ENCODE measurements around the gene EVC2. TPM values are rescaled to one million over a fixed set of nuclear protein-coding genes. Genes with fewer than 3 reads are reported as not detected.

Gene EVC2
- total RNA-seq, 4 donors from 2014 or later = 8.0 to 15.1 (median 11.5) TPM

GRCh38 chr4:5562476-5562875 is 145.9 kb downstream of the EVC2 start:
- intact Hi-C loops (cut with DNase I; ENCODE audit: low total_unique reads) = no loop called here
- no peak for TF ChIP-seq POLR2A (IDR thresholded peaks at IDR 0.05)
- no peak for TF ChIP-seq CTCF (IDR thresholded peaks at IDR 0.05)
- 90 to 99% methylated on average over 7 of the region's 7 CpGs for WGBS, 2 donors
- H3K4me3 ChIP-seq (ENCODE audit: low read depth, poor library complexity, severe bottlenecking) = no peak overlapping the region
- DNase-seq (ENCODE audit: low spot score in 2 of 2) = no peak

- DNase-seq (ENCODE audit: low spot score in 2 of 2) = no peak
- no peak for TF ChIP-seq POLR2A (IDR thresholded peaks at IDR 0.05)
- TF ChIP-seq CTCF (IDR thresholded peaks at IDR 0.05) = no peak
- intact Hi-C loops (cut with DNase I; ENCODE audit: low total_unique reads) = no loop called here
- H3K4me3 ChIP-seq (ENCODE audit: low read depth, poor library complexity, severe bottlenecking) = no peak overlapping the region
- 92 to 96% methylated on average over 4 of the region's 4 CpGs for WGBS, 2 donors
These were observed 147.1 kb downstream of the EVC2 start for GRCh38 chr4:5561286-5561685.

- no peak for TF ChIP-seq POLR2A (IDR thresholded peaks at IDR 0.05)
- TF ChIP-seq CTCF (IDR thresholded peaks at IDR 0.05) = no peak
- intact Hi-C loops (cut with DNase I; ENCODE audit: low total_unique reads) = no loop called here
- peak in 1 of 2 donors; percentile 8 for DNase-seq (ENCODE audit: low spot score in 2 of 2)
- no peak overlapping the region for H3K4me3 ChIP-seq (ENCODE audit: low read depth, poor library complexity, severe bottlenecking)
- 77 to 85% methylated on average over 1 of the region's 1 CpG for WGBS, 2 donors
These were observed 149.9 kb downstream of the EVC2 start for GRCh38 chr4:5558502-5558901.

- peak in 1 of 2 donors; percentile 3 for DNase-seq (ENCODE audit: low spot score in 2 of 2)
- TF ChIP-seq POLR2A (IDR thresholded peaks at IDR 0.05) = no peak
- intact Hi-C loops (cut with DNase I; ENCODE audit: low total_unique reads) = no loop called here
- H3K4me3 ChIP-seq (ENCODE audit: low read depth, poor library complexity, severe bottlenecking) = no peak overlapping the region
These were observed 154.0 kb downstream of the EVC2 start for GRCh38 chr4:5554376-5554775.

- DNase-seq (ENCODE audit: low spot score in 2 of 2) = peak in 1 of 2 donors; percentile 0
- 84 to 87% methylated on average over 5 of the region's 5 CpGs for WGBS, 2 donors
- TF ChIP-seq CTCF (IDR thresholded peaks at IDR 0.05) (no peak), POLR2A (IDR thresholded peaks at IDR 0.05) (no peak)
- no peak overlapping the region for H3K4me3 ChIP-seq (ENCODE audit: low read depth, poor library complexity, severe bottlenecking)
- intact Hi-C loops (cut with DNase I; ENCODE audit: low total_unique reads) = no loop called here
These were observed 154.6 kb downstream of the EVC2 start for GRCh38 chr4:5553801-5554200.

GRCh38 chr4:5552451-5552850 is 155.9 kb downstream of the EVC2 start:
- peak in 1 of 2 donors; percentile 7 for DNase-seq (ENCODE audit: low spot score in 2 of 2)
- intact Hi-C loops (cut with DNase I; ENCODE audit: low total_unique reads) = no loop called here
- WGBS, 2 donors = 65 to 74% methylated on average over 3 of the region's 3 CpGs
- TF ChIP-seq CTCF (IDR thresholded peaks at IDR 0.05) (no peak), POLR2A (IDR thresholded peaks at IDR 0.05) (no peak)
- no peak overlapping the region for H3K4me3 ChIP-seq (ENCODE audit: low read depth, poor library complexity, severe bottlenecking)

Data from lower leg skin (tissue), 4 donors.